Prostate gland (tissue), 2 donors: Measurements from ENCODE around the gene PTPRD.

ENCODE experiments used
- CTCF ChIP-seq, 4 experiments: fragments of 200-600 bp in 2 of 4; fragments of 450-650 bp in 2 of 4; sonication (generic) in 2 of 4; IDR thresholded peaks; 1 replicate in 3 of 4; 2 replicates in 1 of 4; pipeline ENCODE4 v1.5.1; 2016 to 2019; ENCODE audit warnings: antibody characterized with exemption in 4 of 4, mild to moderate bottlenecking in 2 of 4, moderate library complexity in 2 of 4
- POLR2AphosphoS5 ChIP-seq: sonication (generic); formaldehyde crosslinking; IDR thresholded peaks from one replicate; pipeline ENCODE4 v1.6.1; 2017; ENCODE audit warnings: antibody characterized with exemption

GRCh38 chr9:8622871-8623270, 1989.9 kb downstream of the PTPRD start:
- no peak for TF ChIP-seq CTCF (IDR thresholded peaks at IDR 0.05)
- TF ChIP-seq POLR2AphosphoS5, result no peak
